ENCODE data around the gene NTMT1. TPM values are rescaled to one million over a fixed set of nuclear protein-coding genes. Genes with fewer than 3 reads are reported as not detected.

The NTMT1 gene
- total and polyA plus RNA-seq, 10 of the 15 experiments (the other 5 are each of a cell fraction or from before 2014, with no cell fraction given) = 12.8 to 85.4 (median 39.3) TPM

GRCh38 chr9:129612123-129612522 lies 13.8 kb upstream of the NTMT1 start:
- POLR2A ChIA-PET = interaction anchor here (1.1 kb wide), 1 partner anchor 472 kb away, joined by 3 read pairs; no protein-coding TSS in a partner anchor
- Histone ChIP-seq H3K27me3 (replicated peaks in 1 of 2; ENCODE audit: control insufficient read depth in 2 of 2, insufficient read depth in 2 of 2, low read length in 1 of 2) (no peaks in the 10 kb centered on the region), H3K36me3 (ENCODE audit: control insufficient read depth in 2 of 2, insufficient read depth in 2 of 2, low read length in 1 of 2) (no peaks in the 10 kb centered on the region), H3K27ac (ENCODE audit: control insufficient read depth, insufficient read depth) (no peak overlapping the region), H3K4me1 (ENCODE audit: control insufficient read depth, insufficient read depth, low read length) (peaks cover 8% of the 10 kb centered on the region), H4K20me1 (ENCODE audit: control insufficient read depth, insufficient read depth) (no peaks in the 10 kb centered on the region; the same call in 1 of the 2 replicates), H2AFZ (ENCODE audit: control insufficient read depth, low read depth, low read length) (no peak overlapping the region), H3K79me2 (ENCODE audit: control insufficient read depth, insufficient read depth, low read length) (no peaks in the 10 kb centered on the region), H3K9ac (ENCODE audit: control insufficient read depth, insufficient read depth, low read length) (no peak overlapping the region), H3K4me2 (ENCODE audit: control insufficient read depth, insufficient read depth) (no peak overlapping the region), H3K4me3 (no peak overlapping the region), H3K9me3 (replicated peaks; ENCODE audit: control insufficient read depth, insufficient read depth, low read length) (no peaks in the 10 kb centered on the region)
- SMC1A ChIA-PET (ENCODE audit: uncharacterized antibody, unreplicated experiment) = interaction anchor here (1.4 to 2.0 kb wide), 3 partner anchors 12 to 481 kb away, joined by 4 to 13 read pairs (median 5); no protein-coding TSS in a partner anchor
- FAIRE-seq (no peak), ATAC-seq (no peak), DNase-seq (ENCODE audit: low read depth, low spot score) (no peak)
- intact Hi-C loops (cut with micrococcal nuclease; ENCODE audit: unreplicated experiment) (loop anchor here (10.0 kb wide), 1 partner anchor 437 kb away; the partner anchor contains the start of gene IER5L), in situ Hi-C loops (cut with MboI) (loop anchor here (5.0 kb wide), 2 partner anchors 440 to 480 kb away; no protein-coding TSS in a partner anchor)
- CTCF ChIA-PET = interaction anchor here (1.7 to 4.3 kb wide), 6 partner anchors 12 to 480 kb away, joined by 13 to 35 read pairs (median 26); no protein-coding TSS in a partner anchor
- BruUV-seq (replicated peaks) = no TSS peak
- WGBS (ENCODE audit: insufficient coverage, insufficient replicate concordance, low lambda C conversion rate, missing lambda C conversion rate) = 50% methylated on average over 7 of the region's 7 CpGs
- RAD21 ChIA-PET (ENCODE audit: unreplicated experiment) = interaction anchor here (0.7 to 1.2 kb wide), 2 partner anchors 15 to 469 kb away, joined by 3 read pairs; no protein-coding TSS in a partner anchor
- no peak for TF ChIP-seq ESRRA (IDR thresholded peaks at IDR 0.05; ENCODE audit: low read length)
- no peak for TF ChIP-seq IRF5 (IDR thresholded peaks at IDR 0.05; ENCODE audit: borderline replicate concordance)

GRCh38 chr9:129612815-129613519 lies 13.0 kb upstream of the NTMT1 start:
- in situ Hi-C loops (cut with MboI) = loop anchor here (5.0 kb wide), 2 partner anchors 441 to 481 kb away; no protein-coding TSS in a partner anchor
- SMC1A ChIA-PET (ENCODE audit: uncharacterized antibody, unreplicated experiment) = no interaction called here
- RAD21 ChIA-PET (ENCODE audit: unreplicated experiment) = interaction anchor here (0.7 to 1.8 kb wide), 3 partner anchors 439 to 498 kb away, joined by 3 to 7 read pairs (median 3); no protein-coding TSS in a partner anchor
- 40% methylated on average over 14 of the region's 15 CpGs for WGBS (ENCODE audit: insufficient coverage, insufficient replicate concordance, low lambda C conversion rate, missing lambda C conversion rate)
- ATAC-seq (no peak), FAIRE-seq (no peak), DNase-seq (ENCODE audit: low read depth, low spot score) (no peak)
- Histone ChIP-seq H3K27me3 (replicated peaks in 1 of 2; ENCODE audit: control insufficient read depth in 2 of 2, insufficient read depth in 2 of 2, low read length in 1 of 2) (no peaks in the 10 kb centered on the region), H3K9ac (ENCODE audit: control insufficient read depth, insufficient read depth, low read length) (no peak overlapping the region), H4K20me1 (ENCODE audit: control insufficient read depth, insufficient read depth) (no peaks in the 10 kb centered on the region; the same call in 1 of the 2 replicates), H3K4me3 (no peak overlapping the region), H3K4me2 (ENCODE audit: control insufficient read depth, insufficient read depth) (no peak overlapping the region), H3K36me3 (ENCODE audit: control insufficient read depth in 2 of 2, insufficient read depth in 2 of 2, low read length in 1 of 2) (no peaks in the 10 kb centered on the region), H3K9me3 (replicated peaks; ENCODE audit: control insufficient read depth, insufficient read depth, low read length) (no peaks in the 10 kb centered on the region), H3K27ac (ENCODE audit: control insufficient read depth, insufficient read depth) (no peak overlapping the region), H3K4me1 (ENCODE audit: control insufficient read depth, insufficient read depth, low read length) (peaks cover 8% of the 10 kb centered on the region), H2AFZ (ENCODE audit: control insufficient read depth, low read depth, low read length) (no peak overlapping the region), H3K79me2 (ENCODE audit: control insufficient read depth, insufficient read depth, low read length) (no peaks in the 10 kb centered on the region)
- intact Hi-C loops (cut with micrococcal nuclease; ENCODE audit: unreplicated experiment) = loop anchor here (10.0 kb wide), 1 partner anchor 438 kb away; the partner anchor contains the start of gene IER5L
- CTCF ChIA-PET = interaction anchor here (1.2 to 4.3 kb wide), 2 partner anchors 11 to 474 kb away, joined by 4 to 27 read pairs; no protein-coding TSS in a partner anchor
- BruUV-seq (replicated peaks) = no TSS peak
- POLR2A ChIA-PET = interaction anchor here (1.1 kb wide), 1 partner anchor 473 kb away, joined by 3 read pairs; no protein-coding TSS in a partner anchor
- TF ChIP-seq CEBPB (IDR thresholded peaks at IDR 0.05; ENCODE audit: borderline replicate concordance in 1 of 2, low read depth in 2 of 2, low read length in 2 of 2) (no peak), RELA (IDR thresholded peaks at IDR 0.05; ENCODE audit: borderline replicate concordance, partially characterized antibody) (no peak), MYC (IDR thresholded peaks at IDR 0.05; ENCODE audit: insufficient read depth, insufficient read length, insufficient replicate concordance, low read length, severe bottlenecking) (no peak), IRF5 (IDR thresholded peaks at IDR 0.05; ENCODE audit: borderline replicate concordance) (no peak), ZNF687 (IDR thresholded peaks at IDR 0.05) (no peak)

Data from GM12878 (cell line).